ENCODE results near the gene MAP2K7. TPM values are rescaled to one million over a fixed set of nuclear protein-coding genes. Genes with fewer than 3 reads are reported as not detected.

The MAP2K7 gene
- total and polyA plus RNA-seq, 11 donors, result 11.6 to 35.5 (median 23.5) TPM

DNA sequence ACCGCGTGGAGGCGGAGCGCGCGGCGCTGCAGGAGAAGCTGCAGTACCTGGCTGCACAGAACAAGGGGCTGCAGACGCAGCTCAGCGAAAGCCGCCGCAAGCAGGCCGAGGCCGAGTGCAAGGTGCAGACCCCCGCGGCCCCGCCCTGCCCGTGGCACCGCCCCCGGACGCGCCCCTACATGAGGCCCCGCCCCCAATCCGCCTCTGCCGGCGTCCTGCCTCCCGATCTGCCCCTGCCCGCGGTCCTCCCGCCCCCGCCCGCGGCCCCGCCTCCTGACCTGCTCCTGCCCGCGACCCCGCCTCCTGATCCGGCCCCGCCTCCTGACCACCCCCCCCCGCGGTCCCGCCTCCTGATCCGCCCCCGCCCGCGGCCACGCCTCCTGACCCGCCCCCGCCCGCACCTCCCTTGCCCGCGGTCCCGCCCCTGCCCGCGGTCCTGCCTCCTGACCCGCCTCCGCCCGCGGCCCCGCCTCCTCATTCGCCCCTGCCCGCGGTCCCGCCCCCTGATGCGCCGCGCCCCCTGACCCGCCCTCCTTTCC lies 41.2 kb upstream of the MAP2K7 start:
- H3K27me3 ChIP-seq, result peaks cover 0 to 50% (median 11%) of the 10 kb centered on the region in 9 donors

GRCh38 chr19:7863157-7863970 lies 40.3 kb upstream of the MAP2K7 start:
- Histone ChIP-seq H3K27ac (no peak overlapping the region), H3K36me3 (peaks cover 0 to 17% (median 0%) of the 10 kb centered on the region in 9 donors), H3K4me1 (peaks cover 0 to 23% (median 11%) of the 10 kb centered on the region in 12 donors), H3K9me3 (no peaks in the 10 kb centered on the region), H3K4me3 (no peak overlapping the region), H3K27me3 (peaks cover 0 to 58% (median 16%) of the 10 kb centered on the region in 9 donors)
- DNase-seq, result no peak
- intact Hi-C loops (cut with DNase I), result no loop called here
- WGBS, 4 donors, result 72 to 87% (median 82%) methylated on average over 50 to 83 of the region's 83 CpGs
- no peak for TF ChIP-seq CTCF (IDR thresholded peaks at IDR 0.05)
- no peak for TF ChIP-seq POLR2A (IDR thresholded peaks at IDR 0.05)
- ATAC-seq, result no peak

More for the DNA sequence above, 41.2 kb upstream of the MAP2K7 start:
- TF ChIP-seq POLR2A (IDR thresholded peaks at IDR 0.05) (no peak), CTCF (IDR thresholded peaks at IDR 0.05) (no peak)
- H3K4me1 ChIP-seq, result peaks cover 0 to 21% (median 10%) of the 10 kb centered on the region in 12 donors
- DNase-seq (peak in 3 of 5 donors; percentile 35 to 79 (median 52)), ATAC-seq (peak in 1 of 4 donors; percentile 38)
- H3K9me3 ChIP-seq, result no peaks in the 10 kb centered on the region
- no peak overlapping the region for H3K27ac ChIP-seq
- intact Hi-C loops (cut with DNase I), result no loop called here
- peak overlapping the region in 6 of 12 donors; percentile 12 to 43 (median 22) for H3K4me3 ChIP-seq
- peaks cover 0 to 17% (median 0%) of the 10 kb centered on the region in 9 donors for H3K36me3 ChIP-seq
- WGBS, 4 donors, result 7 to 28% (median 16%) methylated on average over 23 to 67 of the region's 67 CpGs; no CpG with 5 or more reads in 1 of the 4 donors

DNA sequence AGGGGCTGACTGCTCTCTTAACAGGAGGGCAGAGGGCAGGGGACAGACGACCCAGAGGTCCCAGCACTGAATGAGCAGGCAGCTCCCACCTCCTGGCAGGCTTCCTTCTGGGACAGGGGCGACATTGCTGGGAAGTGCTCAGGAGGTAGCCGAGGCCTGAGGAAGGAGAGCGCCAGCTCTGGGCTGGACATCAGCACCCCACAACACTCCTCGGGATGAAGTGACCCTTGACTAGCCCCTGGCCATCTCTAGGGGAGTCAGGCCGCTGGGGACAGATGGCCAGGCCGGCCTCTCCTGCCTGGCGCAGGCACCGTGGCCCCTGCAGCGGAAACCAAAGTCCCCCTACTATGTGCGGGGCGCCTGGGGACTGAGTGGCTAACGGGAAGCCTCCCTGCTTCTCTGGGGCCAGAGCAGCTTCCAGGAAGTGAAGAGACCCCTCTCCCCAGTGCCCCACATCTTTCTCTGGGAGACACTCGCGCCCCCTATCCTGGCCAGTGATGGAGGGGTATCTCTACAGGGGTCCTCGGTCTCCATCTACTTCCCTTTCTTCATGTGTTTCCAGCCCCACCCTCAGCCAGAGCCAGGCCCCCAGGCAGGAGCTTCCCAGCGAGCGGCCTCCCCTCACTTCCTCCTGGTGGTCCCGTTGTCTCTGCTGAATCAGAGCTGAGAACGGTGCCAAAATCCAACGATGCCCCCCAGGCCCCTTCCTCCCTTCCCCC lies 39.5 kb upstream of the MAP2K7 start:
- DNase-seq, result no peak
- H3K4me3 ChIP-seq, result no peak overlapping the region
- no peak for ATAC-seq
- no peak overlapping the region for H3K27ac ChIP-seq
- no peaks in the 10 kb centered on the region for H3K9me3 ChIP-seq
- intact Hi-C loops (cut with DNase I), result no loop called here
- 78 to 81% (median 79%) methylated on average over 19 to 21 of the region's 21 CpGs for WGBS, 4 donors
- H3K27me3 ChIP-seq, result peaks cover 0 to 62% (median 16%) of the 10 kb centered on the region in 9 donors
- TF ChIP-seq CTCF (IDR thresholded peaks at IDR 0.05) (no peak), POLR2A (IDR thresholded peaks at IDR 0.05) (no peak)
- H3K36me3 ChIP-seq, result peaks cover 0 to 17% (median 0%) of the 10 kb centered on the region in 9 donors
- H3K4me1 ChIP-seq, result peaks cover 4 to 31% (median 18%) of the 10 kb centered on the region in 12 donors
